GM12878 (cell line): ENCODE results near the gene AKT1. TPM values are rescaled to one million over a fixed set of nuclear protein-coding genes. Genes with fewer than 3 reads are reported as not detected.

ENCODE experiments used
- ATAC-seq: fragments of 200-7000 bp; cut with Tn5 transposase; 3 replicates; pipeline ENCODE4 v1.9.1; 2020; ENCODE audit warnings: mild to moderate bottlenecking, moderate library complexity
- BruUV-seq: library from RNA; stranded (reverse); fragments of 400-500 nt; replicated peaks from 2 replicates; lab custom pipeline; 2021; lab: Mats Ljungman, UMichigan
- CTCF ChIA-PET: fragments of 300-600 bp; sonication (Branson Sonifier 250); formaldehyde crosslinking; extraction: SDS; loops from one replicate; lab custom pipeline; 2021; ENCODE audit warnings: inconsistent platforms; lab: Yijun Ruan, JAX
- POLR2A ChIA-PET: fragments of 350-600 bp; formaldehyde crosslinking; extraction: SDS; loops from one replicate; lab custom pipeline; 2021; ENCODE audit warnings: inconsistent platforms; lab: Charles Lee
- RAD21 ChIA-PET: fragments of 300-600 bp; sonication (Branson Sonifier 250); formaldehyde crosslinking; loops from one replicate; lab custom pipeline; 2023; ENCODE audit warnings: antibody characterized with exemption; ENCODE audit not compliant: unreplicated experiment; lab: Charles Lee
- SMC1A ChIA-PET: fragments of 300-600 bp; sonication (Branson Sonifier 250); formaldehyde crosslinking; loops from one replicate; lab custom pipeline; 2023; ENCODE audit not compliant: unreplicated experiment, uncharacterized antibody; lab: Charles Lee
- DNase-seq: peaks from one replicate; pipeline ENCODE4 v3.0.0-alpha.2; 2011; ENCODE audit warnings: low read depth, low spot score
- FAIRE-seq: peaks from 3 replicates; lab custom pipeline; 2011; peaks lifted over from hg19 to GRCh38; lab: Jason Lieb, UNC
- H2AFZ ChIP-seq: 2 replicates; pipeline ENCODE4 v1.6.0; 2011; ENCODE audit warnings: low read depth, low read length, control low read depth; ENCODE audit not compliant: control insufficient read depth
- H3K27ac ChIP-seq: 2 replicates; pipeline ENCODE4 v1.5.1; 2011; ENCODE audit warnings: control low read depth; ENCODE audit not compliant: control insufficient read depth, insufficient read depth
- H3K27me3 ChIP-seq, 2 experiments: replicated peaks in 1 of 2; 2 replicates each; pipeline versions ENCODE4 v1.6.0 to v1.6.1; 2011; ENCODE audit warnings: low read length in 1 of 2; ENCODE audit not compliant: control insufficient read depth in 2 of 2, insufficient read depth in 2 of 2
- H3K36me3 ChIP-seq, 2 experiments: 2 replicates each; pipeline ENCODE4 v1.5.1; 2011; ENCODE audit warnings: low read length in 1 of 2; ENCODE audit not compliant: control insufficient read depth in 2 of 2, insufficient read depth in 2 of 2
- H3K4me1 ChIP-seq: 2 replicates; pipeline ENCODE4 v1.6.1; 2011; ENCODE audit warnings: mild to moderate bottlenecking, low read length, moderate library complexity, mixed read lengths; ENCODE audit not compliant: control insufficient read depth, insufficient read depth
- H3K4me2 ChIP-seq: 2 replicates; pipeline ENCODE4 v1.6.0; 2011; ENCODE audit warnings: control low read depth; ENCODE audit not compliant: control insufficient read depth, insufficient read depth
- H3K4me3 ChIP-seq: fragments of 200-600 bp; sonication (generic); 2 replicates; pipeline ENCODE4 v1.5.1; 2016
- H3K79me2 ChIP-seq: 2 replicates; pipeline ENCODE4 v1.6.0; 2011; ENCODE audit warnings: low read length; ENCODE audit not compliant: control insufficient read depth, insufficient read depth
- H3K9ac ChIP-seq: 2 replicates; pipeline ENCODE4 v1.8.0; 2011; ENCODE audit warnings: low read length, control low read depth, mixed read lengths; ENCODE audit not compliant: control insufficient read depth, insufficient read depth
- H3K9me3 ChIP-seq: replicated peaks from 3 replicates; pipeline ENCODE4 v1.5.1; 2011; ENCODE audit warnings: mild to moderate bottlenecking, low read length; ENCODE audit not compliant: control insufficient read depth, insufficient read depth
- H4K20me1 ChIP-seq: 2 replicates; pipeline ENCODE4 v1.6.0; 2011; ENCODE audit not compliant: control insufficient read depth, insufficient read depth
- BRCA1 ChIP-seq: IDR thresholded peaks from 2 replicates; pipeline ENCODE4 v1.6.1; 2011; ENCODE audit warnings: low read depth, low read length, improper control_type of control experiment
- HDAC2 ChIP-seq: fragments of 200-600 bp; sonication (generic); IDR thresholded peaks from 2 replicates; pipeline ENCODE4 v1.6.1; 2017
- IKZF1 ChIP-seq: fragments of 450-650 bp; conservative IDR thresholded peaks from 2 replicates; pipeline ENCODE4 v1.6.1; 2017; ENCODE audit warnings: antibody characterized with exemption, mild to moderate bottlenecking
- IRF4 ChIP-seq: IDR thresholded peaks from 2 replicates; pipeline ENCODE4 v1.6.1; 2011; ENCODE audit warnings: low read depth, low read length
- MLLT1 ChIP-seq: fragments of 450-650 bp; IDR thresholded peaks from 2 replicates; pipeline ENCODE4 v1.6.1; 2016; ENCODE audit warnings: mild to moderate bottlenecking
- NFXL1 ChIP-seq: fragments of 450-650 bp; IDR thresholded peaks from 2 replicates; pipeline ENCODE4 v1.6.1; 2017; ENCODE audit warnings: antibody characterized with exemption, mild to moderate bottlenecking, borderline replicate concordance
- RAD21 ChIP-seq: IDR thresholded peaks from 2 replicates; pipeline ENCODE4 v1.6.1; 2011; ENCODE audit warnings: mild to moderate bottlenecking, low read depth, low read length, moderate library complexity; ENCODE audit not compliant: insufficient read depth
- RBBP5 ChIP-seq: fragments of 200-600 bp; sonication (generic); conservative IDR thresholded peaks from 2 replicates; pipeline ENCODE4 v1.6.1; 2016
- RELA ChIP-seq: fragments of 450-650 bp; IDR thresholded peaks from 2 replicates; pipeline ENCODE4 v1.8.0; 2014; ENCODE audit warnings: borderline replicate concordance; ENCODE audit not compliant: partially characterized antibody
- SMARCA5 ChIP-seq: fragments of 450-650 bp; IDR thresholded peaks from 2 replicates; pipeline ENCODE4 v1.6.1; 2017; ENCODE audit warnings: mild to moderate bottlenecking
- SPI1 ChIP-seq: IDR thresholded peaks from 2 replicates; pipeline ENCODE4 v1.6.1; 2011; ENCODE audit warnings: low read depth, mild to moderate bottlenecking, low read length, moderate library complexity, borderline replicate concordance; ENCODE audit not compliant: insufficient read depth
- SREBF2 ChIP-seq: IDR thresholded peaks from 2 replicates; pipeline ENCODE4 v1.6.1; 2012; ENCODE audit warnings: mild to moderate bottlenecking, low read length
- SRF ChIP-seq, 2 experiments: IDR thresholded peaks; 2 replicates each; pipeline ENCODE4 v1.6.1; 2011; ENCODE audit warnings: low read depth in 2 of 2, low read length in 2 of 2, mild to moderate bottlenecking in 1 of 2, moderate library complexity in 1 of 2
- WGBS: methylation state at CpG from one replicate; pipeline ENCODE4 v1.1.6; 2016; ENCODE audit warnings: low lambda C conversion rate; ENCODE audit not compliant: insufficient replicate concordance, insufficient coverage; ENCODE audit errors: missing lambda C conversion rate; 5-methylcytosine and 5-hydroxymethylcytosine counted together
- in situ Hi-C: fragments of 300-500 bp; cut with MboI; formaldehyde crosslinking; loops from 9 replicates; pipeline ENCODE4 v1.14.3; 2018; ENCODE audit warnings: mixed read lengths
- intact Hi-C: fragments of 100-400 bp; cut with micrococcal nuclease; formaldehyde crosslinking; loops from one replicate; pipeline ENCODE4 v1.14.2; 2022; ENCODE audit not compliant: unreplicated experiment
- polyA plus RNA-seq, 11 experiments: library from polyadenylated mRNA; depleted of rRNA in 4 of 11; unstranded in 6 of 11; stranded (reverse) in 5 of 11; fragments of >200 nt; fragmentation: Nextera tagmentation in 4 of 11; fragmentation: Illumina TruSeq in 1 of 11; extraction: Ambion mirVana in 4 of 11; extraction: Trizol in 1 of 11; gene quantifications; 1 replicate in 1 of 11; 2 replicates in 10 of 11; pipeline versions ENCODE4 v1.2.1 to v1.2.3, GENCODE V29; 2011 to 2016; ENCODE audit warnings: inconsistent platforms in 2 of 11, missing spikeins in 2 of 11, low read depth in 1 of 11
- total RNA-seq, 4 experiments: library from RNA; depleted of rRNA in 3 of 4; stranded (reverse); fragments of >200 nt in 3 of 4; fragmentation: Illumina TruSeq in 1 of 4; extraction: Trizol in 1 of 4; gene quantifications; 2 replicates each; pipeline versions ENCODE4 v1.2.1 to v1.2.3, GENCODE V29; 2013 to 2021
- TF ChIP-seq, protein P1 (sequence below), 3 experiments: IDR thresholded peaks in 2 of 3; conservative IDR thresholded peaks in 1 of 3; 2 replicates each; pipeline ENCODE4 v1.5.1; 2011; ENCODE audit warnings: low read depth in 3 of 3, low read length in 3 of 3, mild to moderate bottlenecking in 3 of 3, control low read depth in 2 of 3, moderate library complexity in 2 of 3, inconsistent platforms in 1 of 3, mixed read lengths in 1 of 3; ENCODE audit not compliant: control insufficient read depth in 2 of 3, insufficient read depth in 1 of 3; ENCODE audit errors: extremely low read depth in 1 of 3

Gene AKT1
- total and polyA plus RNA-seq, 10 of the 15 experiments (the other 5 are each of a cell fraction or from before 2014, with no cell fraction given), result 0.63 to 110 (median 58.9) TPM

- ATAC-seq (peak; percentile 84), DNase-seq (no peak), FAIRE-seq (no peak)
- no peak overlapping the region for H3K9ac ChIP-seq
- no peaks in the 10 kb centered on the region; the same call in 2 of the 3 replicates for H3K9me3 ChIP-seq
- no peaks in the 10 kb centered on the region for H3K36me3 ChIP-seq
- intact Hi-C loops (no loop called here), in situ Hi-C loops (no loop called here)
- H4K20me1 ChIP-seq, result no peaks in the 10 kb centered on the region
- no peak overlapping the region for H3K27ac ChIP-seq
- no peak overlapping the region for H2AFZ ChIP-seq
- ChIA-PET POLR2A (no interaction called here), RAD21 (interaction anchor here (2.4 kb wide), 1 partner anchor 59 kb away, joined by 33 read pairs; no protein-coding TSS in a partner anchor), CTCF (interaction anchor here (0.6 to 2.6 kb wide), 5 partner anchors 48 to 77 kb away, joined by 3 to 48 read pairs (median 5); no protein-coding TSS in a partner anchor), SMC1A (no interaction called here)
- H3K79me2 ChIP-seq, result no peaks in the 10 kb centered on the region
- WGBS, result 15% methylated on average over 25 of the region's 39 CpGs
- peak overlapping the region; percentile 9; the same call in 1 of the 2 replicates for H3K4me2 ChIP-seq
- no peak overlapping the region for H3K4me3 ChIP-seq
- TF ChIP-seq HDAC2, result no peak
- TF ChIP-seq MLLT1, result no peak
- no peak for TF ChIP-seq SMARCA5
- TF ChIP-seq IKZF1, result no peak
- TF ChIP-seq SPI1, result no peak
- no peak for TF ChIP-seq SREBF2
- no peak for TF ChIP-seq SRF (IDR thresholded peaks at IDR 0.05; ENCODE audit: low read depth in 2 of 2, low read length in 2 of 2)
- TF ChIP-seq RBBP5, result no peak
- TF ChIP-seq, protein P1, sequence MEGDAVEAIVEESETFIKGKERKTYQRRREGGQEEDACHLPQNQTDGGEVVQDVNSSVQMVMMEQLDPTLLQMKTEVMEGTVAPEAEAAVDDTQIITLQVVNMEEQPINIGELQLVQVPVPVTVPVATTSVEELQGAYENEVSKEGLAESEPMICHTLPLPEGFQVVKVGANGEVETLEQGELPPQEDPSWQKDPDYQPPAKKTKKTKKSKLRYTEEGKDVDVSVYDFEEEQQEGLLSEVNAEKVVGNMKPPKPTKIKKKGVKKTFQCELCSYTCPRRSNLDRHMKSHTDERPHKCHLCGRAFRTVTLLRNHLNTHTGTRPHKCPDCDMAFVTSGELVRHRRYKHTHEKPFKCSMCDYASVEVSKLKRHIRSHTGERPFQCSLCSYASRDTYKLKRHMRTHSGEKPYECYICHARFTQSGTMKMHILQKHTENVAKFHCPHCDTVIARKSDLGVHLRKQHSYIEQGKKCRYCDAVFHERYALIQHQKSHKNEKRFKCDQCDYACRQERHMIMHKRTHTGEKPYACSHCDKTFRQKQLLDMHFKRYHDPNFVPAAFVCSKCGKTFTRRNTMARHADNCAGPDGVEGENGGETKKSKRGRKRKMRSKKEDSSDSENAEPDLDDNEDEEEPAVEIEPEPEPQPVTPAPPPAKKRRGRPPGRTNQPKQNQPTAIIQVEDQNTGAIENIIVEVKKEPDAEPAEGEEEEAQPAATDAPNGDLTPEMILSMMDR (IDR thresholded peaks at IDR 0.05 in 2 of 3, conservative IDR thresholded peaks at IDR 0.05 in 1 of 3; ENCODE audit: control insufficient read depth in 2 of 3, extremely low read depth in 1 of 3, insufficient read depth in 1 of 3, low read depth in 3 of 3, low read length in 3 of 3), result peak; percentile 2 to 47 (median 39); a peak in 3 of 6 replicates
- no peak for TF ChIP-seq BRCA1
- TF ChIP-seq RAD21, result 0 out of 2 replicates have a peak, but pooled peaks have one; percentile 14
- TF ChIP-seq IRF4, result no peak
- TF ChIP-seq RELA, result no peak
- TF ChIP-seq NFXL1, result no peak
- peaks cover 0 to 3% of the 10 kb centered on the region in 2 experiments; a peak in 1 of 4 replicates for H3K27me3 ChIP-seq
- no TSS peak for BruUV-seq
- H3K4me1 ChIP-seq, result peaks cover 5% of the 10 kb centered on the region; the same call in 1 of the 2 replicates
Measured at GRCh38 chr14:104827177-104828055, 31.9 kb upstream of the AKT1 start.
